Measurements from ENCODE around the gene MEN1.

The MEN1 gene

GRCh38 chr11:64801561-64802369 is 8.6 kb downstream of the MEN1 start:
- DNase-seq (ENCODE audit: low read depth in 2 of 2): no peak

DNA sequence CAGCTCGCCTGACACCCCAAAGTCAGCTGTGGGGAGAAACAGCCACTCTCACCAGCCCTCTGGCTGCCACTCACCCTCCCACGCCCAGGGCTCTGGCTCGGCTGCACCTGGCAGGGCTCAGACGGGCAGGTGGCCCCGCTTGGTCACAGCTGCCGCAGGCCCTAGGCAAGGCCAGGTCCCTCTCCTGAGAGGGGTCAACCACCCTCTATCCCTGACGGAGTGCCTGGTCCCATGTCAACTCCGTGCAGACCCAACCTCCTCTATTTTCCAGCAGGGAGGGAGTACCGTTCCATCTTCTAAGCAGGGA is 9.2 kb downstream of the MEN1 start:
- DNase-seq (ENCODE audit: low read depth in 2 of 2): no peak

DNA sequence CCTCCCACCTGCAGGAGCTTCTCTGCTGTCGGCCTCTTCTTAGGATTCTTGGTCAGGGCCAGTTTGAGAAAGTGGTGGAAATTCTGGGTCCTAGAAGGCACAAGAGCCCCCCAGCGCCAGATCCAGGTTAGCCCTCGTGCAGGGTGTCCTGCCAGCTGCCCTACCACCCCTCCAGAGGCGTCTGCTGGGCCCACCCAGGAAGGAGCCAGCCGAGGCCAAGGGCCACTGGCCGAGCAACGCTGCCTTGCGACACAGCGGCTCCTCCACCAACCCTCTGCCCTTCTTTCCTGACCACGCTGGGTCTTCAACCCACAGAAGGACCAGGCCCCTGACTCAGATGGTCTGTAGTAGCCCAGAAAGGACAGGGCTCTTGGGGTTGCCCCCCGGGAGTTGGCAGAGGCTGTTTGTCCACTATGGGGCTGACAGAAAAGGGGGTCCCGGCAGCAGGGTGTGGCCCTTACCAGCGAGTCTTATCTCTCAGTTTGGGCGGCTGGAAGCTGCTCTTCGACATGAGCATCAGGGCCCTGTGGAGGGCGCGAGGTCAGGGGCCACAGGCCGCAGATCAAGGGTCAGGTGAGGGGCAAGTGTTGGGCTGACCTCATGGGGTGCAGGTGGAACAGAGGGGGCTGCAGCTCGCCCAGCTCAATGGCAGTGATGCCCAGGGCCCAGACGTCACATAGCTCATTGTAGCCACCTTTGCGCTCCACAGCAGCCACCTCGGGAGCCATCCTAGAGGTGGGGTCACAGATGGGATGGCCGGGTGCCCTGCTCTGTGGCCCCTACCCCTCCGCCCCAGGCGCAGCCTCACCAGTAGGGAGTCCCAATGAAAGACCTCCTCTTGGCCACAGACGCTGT is 9.8 kb downstream of the MEN1 start:
- DNase-seq (ENCODE audit: low read depth in 2 of 2): no peak

GRCh38 chr11:64799623-64800302 is 10.6 kb downstream of the MEN1 start:
- no peak for DNase-seq (ENCODE audit: low read depth in 2 of 2)

DNA sequence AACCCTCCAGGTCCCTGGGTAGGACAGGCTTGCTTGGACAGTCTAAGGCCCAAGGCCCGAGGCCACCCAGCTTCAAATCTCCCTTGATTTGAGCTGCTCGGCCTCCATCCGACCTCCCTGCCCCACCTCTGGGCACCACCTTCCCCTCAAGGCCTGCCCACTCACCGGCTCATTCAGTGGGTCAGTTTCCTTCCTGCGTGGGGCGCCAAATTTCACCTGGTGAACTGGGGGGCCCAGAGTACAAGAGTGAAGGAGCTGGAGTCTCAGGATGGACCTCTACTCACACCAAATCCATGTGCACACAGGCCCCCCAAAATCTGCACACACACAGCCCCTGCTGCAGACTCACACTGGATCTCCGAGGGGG is 11.1 kb downstream of the MEN1 start:
- no peak for DNase-seq (ENCODE audit: low read depth in 2 of 2)

DNA sequence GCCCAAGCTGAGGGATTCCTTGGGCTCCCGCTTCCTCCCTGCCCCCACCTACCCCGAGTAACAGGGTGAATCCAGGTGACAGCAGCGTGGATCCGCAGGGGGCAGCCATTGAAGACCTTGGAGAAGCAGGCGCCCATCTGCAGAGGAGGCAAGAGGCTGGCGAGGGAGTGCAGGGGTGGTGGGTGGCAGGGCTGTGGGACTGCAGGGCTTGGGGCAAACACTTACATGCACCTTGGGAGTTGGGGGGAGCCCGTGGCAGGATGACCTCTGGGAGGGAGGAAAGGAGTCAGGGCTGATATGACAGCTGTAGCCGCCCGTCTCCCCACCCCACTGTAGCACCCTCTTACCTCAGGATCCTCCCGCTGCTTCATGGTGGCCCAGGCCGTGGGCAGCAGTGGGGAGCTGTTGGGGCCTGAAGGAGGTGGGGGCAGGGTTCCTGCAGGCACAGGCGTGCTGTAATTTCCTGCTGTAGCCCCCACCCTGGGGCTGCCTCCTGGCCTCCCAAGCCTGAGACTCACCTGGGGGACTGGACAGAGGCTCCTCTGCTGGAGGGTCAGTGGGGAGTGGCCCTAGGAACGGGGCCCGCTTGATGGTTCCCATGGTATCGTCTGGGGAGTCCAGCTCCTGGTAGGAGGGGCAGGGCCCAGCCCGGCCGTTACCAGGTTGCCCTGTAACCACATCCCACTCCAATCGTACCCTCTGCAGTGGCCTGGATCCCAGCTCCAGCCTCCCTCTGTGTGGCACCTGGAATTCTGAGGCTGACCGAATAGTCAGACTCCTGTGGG is 13.4 kb downstream of the MEN1 start:
- DNase-seq (ENCODE audit: low read depth in 2 of 2): no peak

- DNase-seq (ENCODE audit: low read depth in 2 of 2): no peak
Observed at GRCh38 chr11:64796047-64796756, 14.1 kb downstream of the MEN1 start.

GRCh38 chr11:64794526-64794925 is 15.8 kb downstream of the MEN1 start:
- DNase-seq (ENCODE audit: low read depth in 2 of 2): no peak

- no peak for DNase-seq (ENCODE audit: low read depth in 2 of 2)
Observed at GRCh38 chr11:64793271-64794160, 16.8 kb downstream of the MEN1 start.

DNA sequence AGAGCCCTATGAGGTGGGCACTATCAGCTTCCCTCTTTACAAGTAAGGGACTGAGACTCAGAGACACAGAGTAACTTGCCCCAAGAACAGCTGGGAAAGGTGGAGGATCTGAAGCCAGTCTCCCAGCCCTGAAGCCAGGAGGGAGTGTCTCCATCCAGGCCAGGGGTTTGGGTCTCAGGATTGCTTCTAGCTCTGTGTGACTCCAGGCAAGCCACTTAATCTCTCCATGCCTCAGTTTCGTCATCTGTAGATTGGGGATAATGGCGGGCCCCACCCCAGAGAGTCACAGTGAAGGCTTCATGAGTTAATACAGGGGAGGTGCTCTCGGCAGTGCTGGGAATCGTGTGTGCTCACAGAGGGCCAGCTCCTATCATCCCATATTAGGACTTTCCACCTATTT is 17.9 kb downstream of the MEN1 start:
- no peak for DNase-seq (ENCODE audit: low read depth in 2 of 2)

DNA sequence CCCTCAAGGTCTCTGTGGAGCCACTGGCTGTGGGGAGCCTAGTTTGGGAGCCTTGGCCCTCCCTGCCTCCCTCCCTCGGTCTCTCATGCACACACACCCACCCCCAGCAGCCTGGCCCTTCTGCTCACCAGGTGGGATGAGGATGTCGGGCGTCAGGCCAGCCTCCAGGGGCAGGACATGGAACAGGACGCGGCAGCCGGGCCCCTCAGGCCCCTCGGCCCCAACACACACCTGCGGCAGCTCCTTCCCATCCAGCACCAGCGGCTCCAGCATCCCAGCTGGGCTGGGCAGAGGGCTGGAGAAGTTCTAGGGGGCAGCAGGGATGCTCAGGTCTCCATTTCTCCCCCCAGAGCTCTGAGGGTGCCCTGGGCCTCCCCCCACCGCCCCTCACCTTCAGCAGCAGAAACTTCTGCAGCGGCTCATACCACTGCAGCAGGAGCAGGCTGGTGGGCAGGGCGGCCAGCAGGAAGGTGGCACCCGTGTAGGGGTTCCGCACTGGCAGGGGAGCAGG is 18.5 kb downstream of the MEN1 start:
- DNase-seq (ENCODE audit: low read depth in 2 of 2): no peak

DNA sequence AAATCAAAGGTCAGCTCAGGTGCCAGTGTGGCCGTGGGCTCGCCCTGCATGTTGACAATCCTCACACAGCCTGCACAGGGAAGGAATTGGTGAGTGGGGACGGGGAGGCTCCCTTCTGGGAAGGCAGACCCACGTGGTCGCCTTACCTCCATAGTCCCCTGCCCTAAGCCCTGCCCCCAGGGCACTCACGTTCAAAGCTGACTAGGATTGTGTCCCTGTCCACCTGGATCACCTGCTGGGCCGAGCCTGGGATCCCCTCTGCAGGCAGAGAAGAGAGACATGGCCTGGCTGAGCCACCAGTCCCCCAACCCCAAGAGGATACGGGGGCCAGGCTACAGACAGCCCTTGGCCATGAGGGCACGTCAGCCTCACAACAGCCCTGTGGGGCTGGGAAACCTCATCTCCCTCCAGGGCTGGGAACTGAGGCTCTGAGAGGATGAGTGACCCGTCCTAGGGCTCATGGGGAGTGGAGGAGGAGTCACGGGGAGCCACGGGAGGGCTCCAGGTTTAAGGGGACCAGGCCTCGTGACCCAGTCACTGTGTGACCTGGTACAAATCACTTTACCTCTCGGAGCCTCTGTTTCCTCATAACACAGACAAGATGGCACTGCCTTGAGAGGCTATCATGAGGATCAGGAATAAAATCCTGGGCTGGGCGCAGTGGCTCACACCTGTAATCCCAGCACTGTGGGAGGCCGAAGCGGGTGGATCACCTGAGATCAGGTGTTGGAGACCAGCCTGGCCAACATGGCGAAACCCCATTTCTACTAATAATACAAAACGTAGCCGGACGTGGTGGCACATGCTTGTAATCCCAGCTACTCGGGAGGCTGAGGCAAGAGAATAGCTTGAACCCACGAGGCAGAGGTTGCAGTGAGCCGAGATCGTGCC is 19.9 kb downstream of the MEN1 start:
- DNase-seq (ENCODE audit: low read depth in 2 of 2): no peak

DNA sequence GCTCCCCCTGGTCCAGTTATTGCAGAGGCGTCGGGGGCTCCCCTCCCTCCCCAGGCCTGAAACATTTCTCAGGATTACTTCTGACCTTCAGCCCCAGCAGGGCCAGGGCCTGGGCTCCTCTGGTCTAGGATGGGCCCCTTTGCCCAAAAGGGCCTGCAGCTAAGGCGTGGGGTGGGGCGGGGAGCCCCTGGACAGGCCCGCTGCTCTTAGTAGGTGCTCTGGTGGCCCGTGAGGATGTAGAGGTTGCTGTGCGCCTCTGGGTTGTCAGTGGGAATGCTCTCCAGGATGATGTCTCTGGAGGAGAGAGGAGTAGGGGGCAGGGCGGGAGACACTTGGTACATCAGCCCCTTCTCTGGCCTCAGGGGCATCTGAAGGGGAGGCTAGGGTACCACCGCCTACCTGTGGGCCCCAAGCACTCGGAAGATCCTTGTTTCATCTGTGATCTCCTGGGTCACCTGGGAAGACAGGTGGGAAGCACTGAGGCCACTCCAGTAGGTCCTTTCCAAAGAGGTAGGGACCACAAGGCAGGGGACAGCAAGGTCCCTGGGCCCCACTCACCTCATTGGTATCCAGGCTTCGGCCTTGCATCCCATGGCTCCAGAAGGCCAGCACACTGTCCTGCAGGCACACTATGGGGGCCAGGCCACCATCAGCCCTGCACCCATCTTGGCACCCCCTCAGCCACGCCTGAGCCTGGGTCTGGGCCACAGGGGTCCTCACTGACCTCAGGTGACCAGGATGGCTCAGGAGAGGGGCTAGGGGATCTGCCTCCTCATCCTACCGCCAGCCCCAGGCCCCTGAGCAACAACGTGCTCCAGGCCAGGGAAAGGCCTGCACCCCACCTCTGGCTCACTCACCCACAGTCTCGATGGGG is 20.8 kb downstream of the MEN1 start:
- no peak for DNase-seq (ENCODE audit: low read depth in 2 of 2)

- no peak for DNase-seq (ENCODE audit: low read depth in 2 of 2)
Observed at GRCh38 chr11:64788321-64789215, 21.8 kb downstream of the MEN1 start.

- no peak for DNase-seq (ENCODE audit: low read depth in 2 of 2)
Observed at GRCh38 chr11:64787526-64788320, 22.6 kb downstream of the MEN1 start.

GRCh38 chr11:64786308-64786707 is 24.0 kb downstream of the MEN1 start:
- no peak for DNase-seq (ENCODE audit: low read depth in 2 of 2)
